GM21390 (cell line): Measurements from ENCODE around the gene RPL23.

Experiments used
- ATAC-seq: cut with Tn5 transposase; IDR thresholded peaks from one replicate; pipeline ENCODE4 v1.9.1; 2021; ENCODE audit not compliant: unreplicated experiment

RPL23 gene

GRCh38 chr17:38853292-38854219 lies at the start of gene RPL23:
TSS of gene RPL23 (minus strand) at chr17:38853721. CDS start at chr17:38853710, 11 bp downstream.
- ATAC-seq = peak; percentile 80

DNA sequence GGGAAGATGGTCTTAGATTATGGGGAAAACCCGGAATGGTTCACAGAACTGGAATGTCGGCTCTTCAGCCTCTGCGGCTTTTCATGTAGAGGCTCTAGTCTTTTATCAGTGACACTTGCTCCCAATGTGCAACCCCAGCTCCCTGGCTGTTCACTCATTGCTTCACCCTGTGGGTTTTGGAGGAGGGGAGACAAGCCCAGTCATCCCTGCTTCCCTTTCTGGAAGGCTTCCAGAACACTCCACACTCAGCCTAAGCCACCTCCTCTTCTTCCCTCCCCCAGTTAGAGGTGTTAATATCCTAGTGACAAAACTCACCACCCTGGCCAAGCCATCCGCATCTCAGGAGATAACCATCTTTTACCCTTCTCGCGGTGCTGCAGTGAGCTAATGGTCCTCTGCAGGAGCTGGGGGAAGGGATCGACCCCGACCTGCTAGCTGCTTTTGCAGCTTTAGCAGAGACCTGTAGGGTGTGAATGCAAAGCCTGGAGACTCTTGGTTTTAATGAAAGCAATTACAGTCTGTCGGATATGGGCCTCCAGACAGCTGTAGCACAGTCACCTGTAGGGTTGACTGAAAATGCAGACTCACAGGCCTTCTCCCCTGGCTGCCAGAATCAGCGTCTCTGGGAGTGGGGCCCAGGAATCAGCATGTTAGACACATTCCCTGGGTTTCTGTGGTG lies 47.6 kb upstream of the RPL23 start:
- ATAC-seq = no peak

DNA sequence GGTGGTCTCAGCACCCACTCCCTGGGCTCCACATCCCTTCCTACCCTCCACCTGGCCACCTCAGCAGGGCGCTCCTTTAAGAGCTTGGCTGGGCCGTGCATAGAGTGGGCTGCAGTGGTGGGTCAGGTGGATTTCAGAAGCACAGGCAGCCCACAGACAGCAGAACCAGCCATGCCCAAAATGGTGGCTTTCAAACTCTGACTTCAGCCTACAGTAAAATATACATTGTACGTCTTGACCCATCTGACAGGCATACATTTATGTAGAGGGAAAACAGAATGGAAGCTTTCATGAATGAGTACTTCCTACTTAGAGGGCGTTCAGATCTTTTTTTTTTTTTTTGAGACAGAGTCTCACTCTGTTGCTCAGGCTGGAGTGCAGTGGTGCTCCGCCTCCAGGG lies 45.9 kb upstream of the RPL23 start:
- no peak for ATAC-seq

GRCh38 chr17:38898812-38899348 lies 45.4 kb upstream of the RPL23 start:
- ATAC-seq = peak; percentile 88

GRCh38 chr17:38898291-38898679 lies 44.8 kb upstream of the RPL23 start:
- peak; percentile 9 for ATAC-seq

DNA sequence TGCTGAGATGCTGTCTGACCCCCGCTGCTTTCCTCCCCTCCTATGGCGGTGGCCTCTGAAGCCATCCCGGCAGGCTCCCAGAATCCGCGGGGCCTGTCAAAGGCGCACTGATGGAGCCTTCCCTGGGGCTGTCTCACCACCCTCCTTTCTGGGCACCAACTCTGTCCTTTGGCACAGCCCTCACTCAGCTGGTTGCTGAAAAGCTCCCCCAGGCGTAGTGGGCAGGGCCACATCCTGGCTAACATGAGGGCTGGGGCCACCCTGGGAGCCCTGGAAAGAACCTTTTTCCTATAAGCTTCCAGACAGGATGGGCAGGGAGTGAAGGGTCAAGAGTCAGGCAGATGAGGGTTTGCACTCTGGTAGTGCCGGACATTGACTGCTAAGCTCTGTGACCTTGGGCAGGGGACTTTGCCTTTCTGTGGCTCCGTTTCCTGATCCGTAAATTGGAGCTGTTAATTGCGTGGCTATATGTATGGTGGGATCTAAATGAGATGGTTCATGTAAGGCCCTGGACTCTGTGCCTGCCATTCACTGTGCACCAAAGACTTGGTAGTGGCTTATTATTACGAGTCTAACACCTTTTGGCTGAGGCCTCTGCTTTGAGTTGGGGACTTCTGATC lies 44.3 kb upstream of the RPL23 start:
- ATAC-seq = no peak

GRCh38 chr17:38897176-38897575 lies 43.7 kb upstream of the RPL23 start:
- no peak for ATAC-seq

GRCh38 chr17:38896346-38896954 lies 42.9 kb upstream of the RPL23 start:
- no peak for ATAC-seq

GRCh38 chr17:38894276-38894675 lies 40.8 kb upstream of the RPL23 start:
- no peak for ATAC-seq

GRCh38 chr17:38893607-38894006 lies 40.1 kb upstream of the RPL23 start:
- no peak for ATAC-seq

DNA sequence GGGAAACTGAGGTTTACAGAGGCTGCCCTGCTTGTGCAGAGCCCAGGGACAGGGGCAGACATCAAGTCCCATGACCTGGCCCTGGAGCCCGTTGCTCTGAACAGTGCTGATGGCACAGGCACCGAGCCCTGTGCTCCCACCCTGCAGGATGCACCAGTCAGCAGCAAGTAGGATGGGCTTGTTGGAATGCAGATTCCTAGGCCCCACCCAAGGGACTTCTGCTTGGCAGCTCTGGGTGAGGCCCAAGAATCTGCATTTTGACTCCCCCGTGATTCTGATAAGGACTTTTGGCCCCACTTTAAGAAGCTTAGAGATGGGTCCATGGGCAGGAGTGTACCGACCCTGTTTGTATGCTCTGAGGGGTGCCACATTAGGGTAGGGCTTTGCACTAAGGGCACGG lies 39.6 kb upstream of the RPL23 start:
- ATAC-seq = no peak

GRCh38 chr17:38892620-38893019 lies 39.1 kb upstream of the RPL23 start:
- no peak for ATAC-seq

GRCh38 chr17:38892083-38892482 lies 38.6 kb upstream of the RPL23 start:
- ATAC-seq = no peak

DNA sequence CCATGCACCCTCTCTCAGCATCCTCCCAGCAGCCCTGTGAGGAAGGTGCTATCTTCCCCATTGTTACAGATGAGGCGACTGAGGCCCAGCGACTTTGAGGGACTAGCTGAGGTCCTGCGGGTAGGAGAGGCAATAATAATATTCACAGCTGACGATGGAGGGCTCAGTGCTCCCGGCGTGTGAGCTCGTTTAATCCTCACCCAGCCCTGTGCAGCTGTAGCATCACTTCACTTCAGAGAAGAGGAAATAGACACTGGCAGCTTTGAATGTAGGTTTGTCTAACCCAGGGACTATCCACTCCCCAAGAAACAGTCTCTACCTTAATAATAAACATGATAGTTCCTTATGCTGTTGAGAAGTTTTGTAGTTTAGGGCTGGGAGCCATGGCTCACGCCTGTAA lies 37.9 kb upstream of the RPL23 start:
- ATAC-seq = no peak

- ATAC-seq = no peak
Observed at GRCh38 chr17:38890410-38890746, 36.9 kb upstream of the RPL23 start.

DNA sequence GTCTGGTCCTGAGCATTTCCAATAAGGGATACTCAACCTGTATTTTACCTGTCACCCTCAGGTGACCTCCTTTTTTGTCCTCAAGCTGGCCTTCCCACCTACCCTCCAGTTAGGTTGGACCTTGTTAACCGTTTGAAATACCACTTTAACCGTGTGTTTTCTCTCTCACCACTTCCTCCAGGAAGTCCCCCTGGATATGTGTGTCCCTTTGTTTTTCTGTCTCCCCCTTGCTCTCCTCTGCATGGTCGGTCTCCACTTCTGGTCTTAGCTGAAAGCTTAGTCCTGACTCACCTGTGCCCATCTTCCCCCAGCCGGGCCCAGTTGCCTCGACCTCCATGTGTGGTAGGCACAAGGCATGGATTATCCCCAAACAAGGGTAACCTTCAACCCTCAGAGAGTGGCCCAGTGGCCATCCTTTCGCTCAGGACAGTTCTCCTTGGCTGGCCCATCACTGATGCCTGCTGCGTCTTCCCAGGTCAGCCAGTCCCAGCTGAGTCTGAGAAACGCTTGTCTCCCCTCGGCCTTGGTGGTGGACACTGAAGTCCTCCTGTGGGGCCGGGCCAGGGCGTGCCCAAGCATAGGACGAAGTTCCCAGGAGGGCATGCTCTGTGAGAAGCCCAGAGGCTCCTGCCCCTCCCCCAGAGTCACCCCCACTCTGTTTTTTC lies 36.4 kb upstream of the RPL23 start:
- ATAC-seq = no peak

GRCh38 chr17:38888842-38889241 lies 35.3 kb upstream of the RPL23 start:
- ATAC-seq = no peak

DNA sequence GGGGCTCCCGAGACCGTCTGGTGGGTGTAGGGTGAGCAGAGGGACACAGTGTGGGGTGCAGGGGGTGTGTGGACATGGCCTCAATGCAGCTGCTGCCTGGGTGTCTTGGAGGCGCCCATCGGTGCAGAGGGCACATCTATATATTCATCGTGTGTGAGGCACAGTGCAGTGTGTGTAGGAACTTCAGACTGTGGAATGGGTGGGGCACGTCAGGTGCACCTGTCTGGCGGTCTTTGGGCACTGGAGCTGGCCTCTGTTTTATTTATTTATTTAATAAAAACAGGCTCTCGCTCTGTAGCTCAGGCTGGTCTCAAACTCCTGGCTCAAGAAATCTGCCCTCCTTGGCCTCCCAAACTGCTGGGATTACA lies 33.1 kb upstream of the RPL23 start:
- ATAC-seq = no peak

- no peak for ATAC-seq
Observed at GRCh38 chr17:38885728-38886642, 32.5 kb upstream of the RPL23 start.
